NCI-H345 treated with DMSO at 0.1 percent for 48 hours (cell line): ENCODE results near the gene PPP4R2.

Source experiments
- DNase-seq: peaks from one replicate; lab custom pipeline; 2025; ENCODE audit not compliant: unreplicated experiment; lab: John Stamatoyannopoulos, UW

The PPP4R2 gene

GRCh38 chr3:73068419-73068818, 71.8 kb downstream of the PPP4R2 start:
- DNase-seq, result no peak

- DNase-seq, result no peak
Measured at GRCh38 chr3:73069187-73069586, 72.6 kb downstream of the PPP4R2 start.

DNA sequence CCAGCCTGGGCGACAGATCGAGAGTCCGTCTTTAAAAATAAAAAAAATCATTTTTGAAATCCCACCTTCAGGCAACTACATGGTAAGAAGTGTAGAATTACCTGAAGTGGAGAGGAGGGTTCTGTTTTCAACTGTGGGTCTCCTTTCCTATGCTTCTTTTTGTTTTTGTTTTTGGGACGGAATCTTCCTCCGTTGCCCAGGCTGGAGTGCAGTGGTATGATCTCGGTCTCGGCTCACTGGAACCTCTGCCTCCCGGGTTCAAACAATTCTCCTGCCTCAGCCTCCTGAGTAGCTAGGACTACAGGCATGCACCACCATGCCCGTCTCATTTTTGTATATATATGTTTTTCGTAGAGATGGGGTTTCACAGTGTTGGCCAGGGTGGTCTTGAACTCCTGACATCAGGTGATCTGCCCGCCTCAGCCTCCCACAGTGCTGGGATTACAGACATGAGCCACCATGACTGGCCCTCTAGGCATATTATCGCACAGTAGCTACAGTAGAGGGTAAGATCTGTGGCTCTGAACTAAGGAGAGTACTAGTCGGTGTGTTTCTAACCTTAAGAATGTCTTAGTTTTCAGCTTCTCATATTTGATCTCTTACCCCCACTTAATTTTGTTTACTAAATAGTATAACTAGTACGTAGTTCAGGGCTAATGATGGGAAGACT, 73.3 kb downstream of the PPP4R2 start:
- DNase-seq, result no peak

- no peak for DNase-seq
Measured at GRCh38 chr3:73070675-73071575, 74.3 kb downstream of the PPP4R2 start.

GRCh38 chr3:73071952-73072351, 75.3 kb downstream of the PPP4R2 start:
- DNase-seq, result no peak

DNA sequence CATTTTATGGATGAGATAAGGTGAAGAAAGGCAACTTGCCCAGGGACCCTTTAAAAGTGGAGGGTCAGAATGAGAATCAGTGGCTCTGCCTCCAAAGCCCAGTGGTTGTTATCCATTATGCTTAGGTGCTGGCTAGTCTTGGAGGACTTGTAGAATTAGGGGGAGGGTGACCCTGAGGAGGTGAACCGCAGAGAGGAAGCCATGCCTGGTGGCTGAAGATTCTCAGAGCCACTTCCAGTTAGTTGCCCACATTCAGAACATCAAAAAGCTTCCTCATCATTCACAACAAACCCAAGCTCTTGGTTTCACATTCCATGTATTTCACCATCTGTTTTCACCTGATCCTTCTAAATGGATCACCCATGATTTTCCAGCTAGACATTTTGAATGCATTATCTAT, 76.0 kb downstream of the PPP4R2 start:
- DNase-seq, result no peak

- DNase-seq, result no peak
Measured at GRCh38 chr3:73073091-73073707, 76.6 kb downstream of the PPP4R2 start.

GRCh38 chr3:73074781-73075180, 78.2 kb downstream of the PPP4R2 start:
- DNase-seq, result no peak

DNA sequence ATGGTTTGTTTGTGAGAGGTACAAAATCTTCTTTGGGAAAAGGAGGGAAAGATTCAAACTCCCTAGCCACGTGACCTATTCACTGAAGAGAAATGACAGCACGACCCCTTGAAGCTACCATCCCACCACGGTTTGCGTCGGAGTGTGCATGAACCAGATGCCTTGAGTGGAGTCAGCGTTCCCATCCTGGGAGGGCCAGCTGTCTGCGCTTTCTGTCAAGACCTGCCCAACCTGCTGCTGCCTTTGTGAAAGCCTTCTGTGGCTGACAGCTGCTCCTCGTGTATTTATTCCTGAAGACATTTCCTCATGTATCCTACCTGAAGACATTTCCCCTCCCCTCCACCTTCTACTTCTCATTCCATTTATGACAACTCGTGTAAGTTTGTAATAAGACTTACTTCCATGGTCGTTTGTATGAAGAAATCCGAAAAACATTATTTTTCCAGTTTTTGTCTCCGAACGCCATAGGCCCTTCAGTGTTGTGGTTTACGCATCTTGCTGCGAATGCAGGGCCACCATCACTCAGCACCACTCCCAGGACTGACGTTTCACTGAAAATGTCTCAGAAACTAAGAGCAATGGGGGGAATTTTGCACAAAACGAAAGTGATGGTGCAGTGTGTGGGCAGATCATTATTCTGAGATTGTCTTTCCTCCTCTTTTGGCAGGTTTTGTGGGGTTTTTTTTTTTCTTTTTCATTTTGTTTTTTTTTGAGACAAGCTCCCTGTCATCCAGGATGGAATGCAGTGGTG, 83.8 kb downstream of the PPP4R2 start:
- no peak for DNase-seq

- DNase-seq, result no peak
Measured at GRCh38 chr3:73081140-73081539, 84.5 kb downstream of the PPP4R2 start.

GRCh38 chr3:73084170-73084569, 87.6 kb downstream of the PPP4R2 start:
- no peak for DNase-seq

GRCh38 chr3:73086071-73086494, 89.5 kb downstream of the PPP4R2 start:
- peak; percentile 0 for DNase-seq

DNA sequence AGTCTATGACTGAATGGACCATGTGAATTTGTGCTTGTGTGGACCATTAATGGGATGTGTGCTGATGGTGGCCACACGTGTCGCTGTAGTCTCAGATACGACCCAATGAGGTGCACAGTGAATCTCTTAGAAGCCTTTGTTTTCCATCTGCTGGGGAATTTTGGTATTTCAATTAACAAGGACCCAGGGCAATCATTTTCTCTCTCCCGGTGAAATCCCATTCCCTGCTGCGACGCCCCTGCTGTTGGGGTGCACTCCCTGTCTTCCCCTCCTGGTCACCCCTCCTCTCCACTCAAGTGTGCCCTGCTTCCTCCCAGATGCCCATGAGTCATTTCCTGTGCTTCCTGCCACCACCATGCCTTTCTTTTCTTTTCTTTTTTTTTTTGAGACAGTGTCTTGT, 97.5 kb downstream of the PPP4R2 start:
- no peak for DNase-seq

- DNase-seq, result peak; percentile 10
Measured at GRCh38 chr3:73094951-73095350, 98.3 kb downstream of the PPP4R2 start.

DNA sequence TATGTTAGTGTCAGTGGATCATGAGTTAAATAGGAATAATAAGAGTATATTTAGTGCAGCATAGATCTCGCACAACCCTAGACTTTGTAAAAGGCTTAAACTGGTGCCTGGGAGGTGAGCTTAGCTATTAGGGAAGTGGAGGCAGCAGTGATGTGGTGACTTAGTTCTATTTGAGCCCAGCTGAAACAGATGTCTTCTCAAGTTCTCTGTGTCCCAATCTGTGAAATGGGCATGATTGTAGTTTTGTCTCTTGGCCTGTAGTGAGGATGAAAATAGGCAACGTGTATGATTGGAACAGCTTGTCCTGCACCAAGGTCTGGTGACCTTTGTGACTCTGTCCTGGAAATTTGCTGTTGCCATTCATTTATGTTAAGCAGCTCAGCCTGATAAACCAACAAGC, 99.6 kb downstream of the PPP4R2 start:
- no peak for DNase-seq

- no peak for DNase-seq
Measured at GRCh38 chr3:73098026-73098425, 101.4 kb downstream of the PPP4R2 start.

GRCh38 chr3:73098873-73099272, 102.3 kb downstream of the PPP4R2 start:
- DNase-seq, result no peak

DNA sequence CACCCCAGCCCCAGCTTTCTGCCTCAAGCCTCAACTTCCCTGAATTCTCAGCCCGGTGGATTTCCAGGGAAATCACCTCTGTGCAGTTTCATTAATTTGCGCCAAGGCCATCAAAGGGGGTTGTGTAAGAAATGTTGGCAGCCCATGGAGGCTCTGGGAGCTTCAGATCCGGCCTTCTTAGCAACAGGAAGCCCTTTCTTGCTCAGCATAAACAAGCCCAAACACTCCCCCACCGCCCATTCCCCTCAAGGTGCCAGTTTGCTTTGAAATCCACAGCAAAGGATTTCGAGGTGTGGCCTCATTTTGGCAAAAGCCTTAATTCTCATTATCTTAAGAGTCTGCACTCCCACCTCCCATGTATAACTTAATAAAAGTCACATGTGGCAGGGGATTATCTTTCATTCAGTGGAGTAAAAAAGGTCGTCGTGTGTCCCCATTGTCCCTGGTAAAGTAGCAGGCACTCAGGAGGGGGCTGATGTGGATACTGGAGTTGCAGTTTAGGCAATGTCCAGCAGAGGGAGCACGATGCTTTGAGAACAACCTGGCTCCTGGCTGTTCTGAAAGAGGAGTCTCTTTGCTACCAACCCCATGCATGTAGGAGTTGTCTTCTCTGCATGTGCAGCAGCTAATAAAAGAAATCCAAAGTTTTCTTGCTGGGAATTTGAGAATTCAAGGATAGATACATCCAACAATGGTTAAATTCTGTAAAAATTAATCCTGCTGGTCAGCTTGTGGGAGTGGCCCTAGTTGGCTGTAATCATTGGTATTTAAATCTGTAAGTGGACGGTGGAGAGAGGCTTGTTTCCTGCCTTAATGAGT, 104.3 kb downstream of the PPP4R2 start:
- DNase-seq, result peak; percentile 52

- no peak for DNase-seq
Measured at GRCh38 chr3:73101881-73102280, 105.3 kb downstream of the PPP4R2 start.

GRCh38 chr3:73107215-73107614, 110.6 kb downstream of the PPP4R2 start:
- no peak for DNase-seq
